Suprapubic skin (tissue), 4 donors: Measurements from ENCODE around the gene KIRREL3. TPM values are rescaled to one million over a fixed set of nuclear protein-coding genes. Genes with fewer than 3 reads are reported as not detected.

Experiments used
- DNase-seq, 2 donors: peaks; one replicate each; pipeline ENCODE4 v3.0.0-alpha.2; 2019; ENCODE audit warnings: low spot score in 2 of 2
- H3K27ac ChIP-seq: fragments of 200-600 bp; sonication (generic); one replicate; pipeline ENCODE4 v1.5.1; 2019
- H3K27me3 ChIP-seq: fragments of 200-600 bp; sonication (generic); one replicate; pipeline ENCODE4 v1.5.1; 2019
- H3K36me3 ChIP-seq: fragments of 200-600 bp; sonication (generic); one replicate; pipeline ENCODE4 v1.5.1; 2019
- H3K4me1 ChIP-seq: fragments of 200-600 bp; sonication (generic); one replicate; pipeline ENCODE4 v1.5.1; 2019
- H3K4me3 ChIP-seq: fragments of 200-600 bp; sonication (generic); one replicate; pipeline ENCODE4 v1.5.1; 2019; ENCODE audit warnings: mild to moderate bottlenecking
- H3K9me3 ChIP-seq: fragments of 200-600 bp; sonication (generic); one replicate; pipeline ENCODE4 v1.5.1; 2019
- CTCF ChIP-seq, 2 donors: fragments of 200-600 bp in 1 of 2; fragments of 450-650 bp in 1 of 2; sonication (generic) in 1 of 2; IDR thresholded peaks; one replicate each; pipeline ENCODE4 v1.5.1; 2016 to 2019; ENCODE audit warnings: antibody characterized with exemption in 2 of 2, mild to moderate bottlenecking in 1 of 2, moderate library complexity in 1 of 2
- EP300 ChIP-seq: sonication (generic); formaldehyde crosslinking; IDR thresholded peaks from one replicate; pipeline ENCODE4 v1.6.1; 2017; ENCODE audit warnings: antibody characterized with exemption
- POLR2A ChIP-seq, 2 donors: fragments of 450-650 bp; IDR thresholded peaks; one replicate each; pipeline ENCODE4 v1.6.1; 2017; ENCODE audit warnings: antibody characterized with exemption in 2 of 2, mild to moderate bottlenecking in 2 of 2, moderate library complexity in 2 of 2
- POLR2AphosphoS5 ChIP-seq, 3 donors: sonication (generic); formaldehyde crosslinking; IDR thresholded peaks; one replicate each; pipeline ENCODE4 v1.6.1; 2017; ENCODE audit warnings: antibody characterized with exemption in 3 of 3
- WGBS: methylation state at CpG from one replicate; pipeline ENCODE4 v1.1.5; 2018; 5-methylcytosine and 5-hydroxymethylcytosine counted together
- total RNA-seq, 4 donors: library from RNA; depleted of rRNA; stranded (reverse); fragments of >200 nt; gene quantifications; one replicate each; pipeline ENCODE4 v1.1.0, GENCODE V29; 2016

The KIRREL3 gene
- total RNA-seq, 4 donors from 2014 or later: 0.17 TPM; not detected in 3

GRCh38 chr11:126756855-126757254, 243.7 kb downstream of the KIRREL3 start:
- no peak overlapping the region for H3K4me3 ChIP-seq
- 73% methylated on average over 2 of the region's 2 CpGs for whole genome bisulfite sequencing
- no peaks in the 10 kb centered on the region for H3K9me3 ChIP-seq
- no peaks in the 10 kb centered on the region for H3K36me3 ChIP-seq
- H3K27ac ChIP-seq: no peak overlapping the region
- no peaks in the 10 kb centered on the region for H3K4me1 ChIP-seq
- TF ChIP-seq CTCF (IDR thresholded peaks at IDR 0.05): no peak
- TF ChIP-seq EP300: no peak
- TF ChIP-seq POLR2A (IDR thresholded peaks at IDR 0.05): no peak
- no peak for TF ChIP-seq POLR2AphosphoS5 (IDR thresholded peaks at IDR 0.05)
- no peak for DNase-seq
- H3K27me3 ChIP-seq: no peaks in the 10 kb centered on the region

DNA sequence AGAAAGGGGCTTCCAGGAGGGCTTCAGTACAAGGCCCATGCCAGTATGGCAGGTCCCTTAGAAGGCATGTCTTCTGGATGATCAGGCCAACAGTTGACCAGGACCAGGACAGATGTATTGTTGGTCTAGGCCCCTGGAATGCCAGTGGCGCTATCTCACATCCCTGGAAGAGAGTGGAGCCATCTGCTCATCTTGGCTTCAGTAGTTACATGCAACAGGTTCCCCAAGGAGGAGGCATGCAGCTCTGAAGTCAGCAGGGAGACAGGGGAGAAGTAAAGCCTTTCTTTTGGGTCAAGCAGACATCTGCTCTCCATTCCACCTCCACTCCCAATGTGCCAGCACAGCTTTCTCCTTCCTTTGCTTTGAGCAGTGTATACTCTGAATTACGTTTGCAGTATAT, 244.1 kb downstream of the KIRREL3 start:
- H3K27me3 ChIP-seq: no peaks in the 10 kb centered on the region
- no peaks in the 10 kb centered on the region for H3K36me3 ChIP-seq
- no peak overlapping the region for H3K27ac ChIP-seq
- no peaks in the 10 kb centered on the region for H3K9me3 ChIP-seq
- H3K4me3 ChIP-seq: no peak overlapping the region
- DNase-seq: no peak
- no peak for TF ChIP-seq EP300
- TF ChIP-seq CTCF (IDR thresholded peaks at IDR 0.05): no peak
- no peak for TF ChIP-seq POLR2A (IDR thresholded peaks at IDR 0.05)
- TF ChIP-seq POLR2AphosphoS5 (IDR thresholded peaks at IDR 0.05): no peak
- 83% methylated on average over 1 of the region's 2 CpGs for WGBS
- H3K4me1 ChIP-seq: no peaks in the 10 kb centered on the region

DNA sequence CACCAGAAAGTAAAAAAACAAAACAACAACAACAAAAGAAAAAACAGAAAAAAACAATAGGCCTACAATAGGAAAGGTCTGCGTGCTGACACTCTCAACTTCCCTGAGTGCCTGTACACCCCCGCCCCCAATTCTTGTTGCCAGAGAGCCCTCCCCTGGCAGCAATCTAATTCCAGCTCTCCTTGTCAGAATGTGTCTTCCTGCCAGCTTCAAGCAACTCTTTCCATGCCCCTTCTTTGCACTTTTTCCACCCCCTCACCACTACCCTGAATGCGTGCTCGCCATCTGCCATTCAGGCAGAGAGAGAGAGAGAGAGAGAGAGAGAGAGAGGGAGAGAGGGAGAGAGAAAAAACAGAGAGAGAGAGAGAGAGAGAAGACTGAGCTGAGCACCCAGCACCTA, 245.0 kb downstream of the KIRREL3 start:
- H3K4me1 ChIP-seq: no peaks in the 10 kb centered on the region
- no peaks in the 10 kb centered on the region for H3K9me3 ChIP-seq
- H3K4me3 ChIP-seq: no peak overlapping the region
- 86% methylated on average over 4 of the region's 4 CpGs for WGBS
- H3K27me3 ChIP-seq: no peaks in the 10 kb centered on the region
- TF ChIP-seq EP300: no peak
- TF ChIP-seq POLR2AphosphoS5 (IDR thresholded peaks at IDR 0.05): no peak
- TF ChIP-seq POLR2A (IDR thresholded peaks at IDR 0.05): no peak
- no peak for TF ChIP-seq CTCF (IDR thresholded peaks at IDR 0.05)
- no peak for DNase-seq
- no peak overlapping the region for H3K27ac ChIP-seq
- H3K36me3 ChIP-seq: no peaks in the 10 kb centered on the region

- Histone ChIP-seq H3K9me3 (no peaks in the 10 kb centered on the region), H3K27me3 (no peaks in the 10 kb centered on the region), H3K27ac (no peak overlapping the region), H3K4me3 (no peak overlapping the region), H3K36me3 (no peaks in the 10 kb centered on the region), H3K4me1 (no peaks in the 10 kb centered on the region)
- no peak for DNase-seq
- TF ChIP-seq CTCF (IDR thresholded peaks at IDR 0.05) (no peak), POLR2AphosphoS5 (IDR thresholded peaks at IDR 0.05) (no peak), POLR2A (IDR thresholded peaks at IDR 0.05) (no peak), EP300 (no peak)
- 73% methylated on average over 7 of the region's 7 CpGs for WGBS
These were observed 245.8 kb downstream of the KIRREL3 start for GRCh38 chr11:126754591-126755426.

DNA sequence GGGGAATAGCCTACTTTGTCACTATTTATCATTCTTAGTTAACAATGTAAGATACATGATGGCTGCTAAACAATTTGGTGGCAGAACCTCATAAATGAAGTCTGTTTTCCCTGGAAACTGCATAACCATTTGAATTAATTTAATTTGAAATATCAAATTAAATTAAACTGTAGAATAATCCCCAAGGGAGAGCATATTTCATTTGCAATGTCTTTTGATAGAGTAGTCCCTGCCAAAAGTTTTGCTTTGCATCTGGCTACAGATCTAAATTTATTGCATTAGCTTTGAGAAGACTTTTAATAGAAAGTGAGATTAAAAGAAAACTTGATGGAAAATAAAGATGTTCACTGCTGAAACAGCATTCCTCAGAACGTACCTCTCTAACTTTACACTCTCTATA, 246.6 kb downstream of the KIRREL3 start:
- no peak overlapping the region for H3K4me3 ChIP-seq
- no peak for DNase-seq
- H3K36me3 ChIP-seq: no peaks in the 10 kb centered on the region
- H3K9me3 ChIP-seq: no peaks in the 10 kb centered on the region
- 23% methylated on average over 1 of the region's 1 CpG for WGBS
- no peaks in the 10 kb centered on the region for H3K4me1 ChIP-seq
- H3K27me3 ChIP-seq: no peaks in the 10 kb centered on the region
- no peak overlapping the region for H3K27ac ChIP-seq
- TF ChIP-seq POLR2A (IDR thresholded peaks at IDR 0.05): no peak
- TF ChIP-seq POLR2AphosphoS5 (IDR thresholded peaks at IDR 0.05): no peak
- no peak for TF ChIP-seq CTCF (IDR thresholded peaks at IDR 0.05)
- TF ChIP-seq EP300: no peak
